T-helper 1 cell treated with Interleukin-12 subunit alpha and Interleukin-12 subunit beta and Interleukin-4 antibody, amounts not matched to agents 30 μg/mL and 1 μg/mL, for 36 hours (primary cell): ENCODE results near the gene MCRIP2.

ENCODE experiments used
- H3K27ac Mint-ChIP-seq: one replicate; pipeline ENCODE4 v1.8.0; 2021; ENCODE audit warnings: mild to moderate bottlenecking, mixed read lengths
- H3K27me3 Mint-ChIP-seq: one replicate; pipeline ENCODE4 v1.8.0; 2021; ENCODE audit warnings: low read depth, mixed read lengths
- H3K36me3 Mint-ChIP-seq: one replicate; pipeline ENCODE4 v1.8.0; 2021; ENCODE audit warnings: low read depth, mixed read lengths
- H3K4me1 Mint-ChIP-seq: one replicate; pipeline ENCODE4 v1.8.0; 2021; ENCODE audit warnings: low read depth, mixed read lengths
- H3K4me3 Mint-ChIP-seq: one replicate; pipeline ENCODE4 v1.8.0; 2021; ENCODE audit warnings: mild to moderate bottlenecking, moderate library complexity, mixed read lengths
- H3K9me3 Mint-ChIP-seq: one replicate; pipeline ENCODE4 v1.8.0; 2021; ENCODE audit warnings: mixed read lengths

Gene MCRIP2

GRCh38 chr16:661184-661821, 19.7 kb downstream of the MCRIP2 start:
- no peaks in the 10 kb centered on the region for H3K27me3 Mint-ChIP-seq
- no peaks in the 10 kb centered on the region for H3K9me3 Mint-ChIP-seq
- H3K4me1 Mint-ChIP-seq: peaks cover 3% of the 10 kb centered on the region
- H3K36me3 Mint-ChIP-seq: no peaks in the 10 kb centered on the region
- no peak overlapping the region for H3K27ac Mint-ChIP-seq
- H3K4me3 Mint-ChIP-seq: no peak overlapping the region

- H3K9me3 Mint-ChIP-seq: no peaks in the 10 kb centered on the region
- H3K27ac Mint-ChIP-seq: no peak overlapping the region
- peaks cover 3% of the 10 kb centered on the region for H3K4me1 Mint-ChIP-seq
- no peaks in the 10 kb centered on the region for H3K36me3 Mint-ChIP-seq
- H3K4me3 Mint-ChIP-seq: no peak overlapping the region
- no peaks in the 10 kb centered on the region for H3K27me3 Mint-ChIP-seq
These were observed 20.5 kb downstream of the MCRIP2 start for GRCh38 chr16:662095-662494.

- Mint-ChIP-seq H3K36me3 (no peaks in the 10 kb centered on the region), H3K9me3 (no peaks in the 10 kb centered on the region), H3K27me3 (no peaks in the 10 kb centered on the region), H3K4me1 (peaks cover 3% of the 10 kb centered on the region), H3K4me3 (no peak overlapping the region), H3K27ac (no peak overlapping the region)
These were observed 21.0 kb downstream of the MCRIP2 start for GRCh38 chr16:662597-662996.

GRCh38 chr16:666572-666971, 24.9 kb downstream of the MCRIP2 start:
- Mint-ChIP-seq H3K4me1 (peaks cover 6% of the 10 kb centered on the region), H3K4me3 (no peak overlapping the region), H3K27me3 (no peaks in the 10 kb centered on the region), H3K27ac (no peak overlapping the region), H3K9me3 (no peaks in the 10 kb centered on the region), H3K36me3 (no peaks in the 10 kb centered on the region)

- H3K36me3 Mint-ChIP-seq: no peaks in the 10 kb centered on the region
- no peaks in the 10 kb centered on the region for H3K9me3 Mint-ChIP-seq
- peak overlapping the region; percentile 82 for H3K27ac Mint-ChIP-seq
- peak overlapping the region; percentile 77 for H3K4me3 Mint-ChIP-seq
- H3K27me3 Mint-ChIP-seq: no peaks in the 10 kb centered on the region
- peaks cover 6% of the 10 kb centered on the region for H3K4me1 Mint-ChIP-seq
These were observed 25.6 kb downstream of the MCRIP2 start for GRCh38 chr16:667113-667779.

GRCh38 chr16:667780-668518, 26.3 kb downstream of the MCRIP2 start, which contains the start of gene RHOT2:
TSS of gene RHOT2 (plus strand) at chr16:668132. CDS start at chr16:668200, 68 bp downstream.
- Mint-ChIP-seq H3K27me3 (no peaks in the 10 kb centered on the region), H3K27ac (peak within 1 kb of the TSS; percentile 82), H3K4me1 (peaks cover 6% of the 10 kb centered on the region), H3K36me3 (no peaks in the 10 kb centered on the region), H3K9me3 (no peaks in the 10 kb centered on the region), H3K4me3 (peak within 1 kb of the TSS; percentile 80)

- peak overlapping the region; percentile 80 for H3K4me3 Mint-ChIP-seq
- no peaks in the 10 kb centered on the region for H3K27me3 Mint-ChIP-seq
- H3K9me3 Mint-ChIP-seq: no peaks in the 10 kb centered on the region
- H3K36me3 Mint-ChIP-seq: no peaks in the 10 kb centered on the region
- peaks cover 6% of the 10 kb centered on the region for H3K4me1 Mint-ChIP-seq
- H3K27ac Mint-ChIP-seq: peak overlapping the region; percentile 57
These were observed 27.0 kb downstream of the MCRIP2 start for GRCh38 chr16:668519-669171.

GRCh38 chr16:669666-670065, 28.0 kb downstream of the MCRIP2 start:
- Mint-ChIP-seq H3K27ac (no peak overlapping the region), H3K4me3 (peak overlapping the region; percentile 51), H3K27me3 (no peaks in the 10 kb centered on the region), H3K4me1 (peaks cover 6% of the 10 kb centered on the region), H3K9me3 (no peaks in the 10 kb centered on the region), H3K36me3 (no peaks in the 10 kb centered on the region)

GRCh38 chr16:670485-671352, 29.1 kb downstream of the MCRIP2 start:
- no peak overlapping the region for H3K4me3 Mint-ChIP-seq
- H3K27me3 Mint-ChIP-seq: no peaks in the 10 kb centered on the region
- no peaks in the 10 kb centered on the region for H3K9me3 Mint-ChIP-seq
- no peak overlapping the region for H3K27ac Mint-ChIP-seq
- peaks cover 6% of the 10 kb centered on the region for H3K4me1 Mint-ChIP-seq
- no peaks in the 10 kb centered on the region for H3K36me3 Mint-ChIP-seq

GRCh38 chr16:671353-672131, 29.9 kb downstream of the MCRIP2 start:
- Mint-ChIP-seq H3K4me3 (no peak overlapping the region), H3K4me1 (peaks cover 6% of the 10 kb centered on the region), H3K9me3 (no peaks in the 10 kb centered on the region), H3K36me3 (no peaks in the 10 kb centered on the region), H3K27ac (no peak overlapping the region), H3K27me3 (no peaks in the 10 kb centered on the region)

- H3K36me3 Mint-ChIP-seq: no peaks in the 10 kb centered on the region
- no peaks in the 10 kb centered on the region for H3K9me3 Mint-ChIP-seq
- no peak overlapping the region for H3K4me3 Mint-ChIP-seq
- no peaks in the 10 kb centered on the region for H3K27me3 Mint-ChIP-seq
- H3K27ac Mint-ChIP-seq: no peak overlapping the region
- peaks cover 6% of the 10 kb centered on the region for H3K4me1 Mint-ChIP-seq
These were observed 30.7 kb downstream of the MCRIP2 start for GRCh38 chr16:672371-672770.

GRCh38 chr16:672851-673250, 31.2 kb downstream of the MCRIP2 start:
- Mint-ChIP-seq H3K4me3 (no peak overlapping the region), H3K27ac (no peak overlapping the region), H3K27me3 (no peaks in the 10 kb centered on the region), H3K9me3 (no peaks in the 10 kb centered on the region), H3K4me1 (peaks cover 4% of the 10 kb centered on the region), H3K36me3 (no peaks in the 10 kb centered on the region)

GRCh38 chr16:673399-673991, 31.9 kb downstream of the MCRIP2 start:
- Mint-ChIP-seq H3K27ac (no peak overlapping the region), H3K4me3 (no peak overlapping the region), H3K9me3 (no peaks in the 10 kb centered on the region), H3K4me1 (peaks cover 4% of the 10 kb centered on the region), H3K27me3 (no peaks in the 10 kb centered on the region), H3K36me3 (no peaks in the 10 kb centered on the region)
